ENCODE data around the gene UROC1.

GRCh38 chr3:126535636-126536035 lies 18.1 kb upstream of the UROC1 start:
- no peak for TF ChIP-seq TAF1 (IDR thresholded peaks at IDR 0.05; ENCODE audit: borderline replicate concordance, insufficient read depth, low read length)
- no peak for TF ChIP-seq POLR2AphosphoS5 (IDR thresholded peaks at IDR 0.05; ENCODE audit: low read depth, low read length)
- no peak for TF ChIP-seq SIN3A (IDR thresholded peaks at IDR 0.05; ENCODE audit: borderline replicate concordance, insufficient read depth, low read length)
- no peak for TF ChIP-seq REST (IDR thresholded peaks at IDR 0.05; ENCODE audit: insufficient read depth in 1 of 2, low read depth in 2 of 2, low read length in 2 of 2)
- TF ChIP-seq FOXP2 (optimal IDR thresholded peaks at IDR 0.05; ENCODE audit: borderline replicate concordance, extremely low read depth, extremely low read length, insufficient read depth), result no peak

Data from PFSK-1 (cell line).